ENCODE data around the gene AQP12B.

Gene AQP12B

GRCh38 chr2:240728827-240729226 is 46.1 kb upstream of the AQP12B start:
- no peaks in the 10 kb centered on the region for H3K4me1 ChIP-seq (ENCODE audit: insufficient read depth, low read length)
- ATAC-seq (ENCODE audit: insufficient read depth, low read depth) (no peak), DNase-seq (no peak)
- peaks cover 3% of the 10 kb centered on the region for H3K27me3 ChIP-seq (ENCODE audit: insufficient read depth, low read length, poor library complexity)
- peaks cover 26% of the 10 kb centered on the region for H4K20me1 ChIP-seq (ENCODE audit: insufficient read depth, low read length)
- no peak overlapping the region for H3K27ac ChIP-seq (ENCODE audit: low read length)
- H3K79me2 ChIP-seq (ENCODE audit: insufficient read depth, low read length): no peaks in the 10 kb centered on the region
- H3K9me3 ChIP-seq (ENCODE audit: insufficient read depth, low read length, severe bottlenecking): no peaks in the 10 kb centered on the region
- TF ChIP-seq CTCF (IDR thresholded peaks at IDR 0.05; ENCODE audit: borderline replicate concordance, extremely low read depth, low read length, poor library complexity, severe bottlenecking): no peak
- TF ChIP-seq EZH2 (IDR thresholded peaks at IDR 0.05; ENCODE audit: borderline replicate concordance, low read depth, low read length, severe bottlenecking): no peak
- no peak overlapping the region for H2AFZ ChIP-seq (ENCODE audit: low read depth, low read length)
- no peaks in the 10 kb centered on the region for H3K36me3 ChIP-seq (ENCODE audit: insufficient read depth, low read length)
- H3K9ac ChIP-seq (ENCODE audit: low read depth, low read length): no peak overlapping the region
- no peak overlapping the region for H3K4me3 ChIP-seq (ENCODE audit: low read depth in 1 of 2, low read length in 2 of 2)
- H3K4me2 ChIP-seq (ENCODE audit: insufficient read depth, low read length): no peak overlapping the region

- Histone ChIP-seq H4K20me1 (ENCODE audit: insufficient read depth, low read length) (peaks cover 21% of the 10 kb centered on the region), H3K36me3 (ENCODE audit: insufficient read depth, low read length) (no peaks in the 10 kb centered on the region), H3K9ac (ENCODE audit: low read depth, low read length) (no peak overlapping the region), H3K79me2 (ENCODE audit: insufficient read depth, low read length) (no peaks in the 10 kb centered on the region), H3K4me3 (ENCODE audit: low read depth in 1 of 2, low read length in 2 of 2) (no peak overlapping the region), H3K4me2 (ENCODE audit: insufficient read depth, low read length) (no peak overlapping the region), H3K4me1 (ENCODE audit: insufficient read depth, low read length) (no peaks in the 10 kb centered on the region), H3K27me3 (ENCODE audit: insufficient read depth, low read length, poor library complexity) (peaks cover 3% of the 10 kb centered on the region), H3K9me3 (ENCODE audit: insufficient read depth, low read length, severe bottlenecking) (no peaks in the 10 kb centered on the region), H3K27ac (ENCODE audit: low read length) (no peak overlapping the region), H2AFZ (ENCODE audit: low read depth, low read length) (no peak overlapping the region)
- TF ChIP-seq CTCF (IDR thresholded peaks at IDR 0.05; ENCODE audit: borderline replicate concordance, extremely low read depth, low read length, poor library complexity, severe bottlenecking) (no peak), EZH2 (IDR thresholded peaks at IDR 0.05; ENCODE audit: borderline replicate concordance, low read depth, low read length, severe bottlenecking) (no peak)
- no peak for DNase-seq
- no peak for ATAC-seq (ENCODE audit: insufficient read depth, low read depth)
Measured at GRCh38 chr2:240728361-240728760, 45.7 kb upstream of the AQP12B start.

GRCh38 chr2:240727913-240728312 is 45.2 kb upstream of the AQP12B start:
- Histone ChIP-seq H3K4me3 (ENCODE audit: low read depth in 1 of 2, low read length in 2 of 2) (no peak overlapping the region), H4K20me1 (ENCODE audit: insufficient read depth, low read length) (peaks cover 20% of the 10 kb centered on the region), H3K9me3 (ENCODE audit: insufficient read depth, low read length, severe bottlenecking) (no peaks in the 10 kb centered on the region), H3K27ac (ENCODE audit: low read length) (no peak overlapping the region), H3K79me2 (ENCODE audit: insufficient read depth, low read length) (no peaks in the 10 kb centered on the region), H3K36me3 (ENCODE audit: insufficient read depth, low read length) (no peaks in the 10 kb centered on the region), H3K9ac (ENCODE audit: low read depth, low read length) (no peak overlapping the region), H3K4me2 (ENCODE audit: insufficient read depth, low read length) (no peak overlapping the region), H3K4me1 (ENCODE audit: insufficient read depth, low read length) (no peaks in the 10 kb centered on the region), H3K27me3 (ENCODE audit: insufficient read depth, low read length, poor library complexity) (peaks cover 3% of the 10 kb centered on the region), H2AFZ (ENCODE audit: low read depth, low read length) (no peak overlapping the region)
- TF ChIP-seq EZH2 (IDR thresholded peaks at IDR 0.05; ENCODE audit: borderline replicate concordance, low read depth, low read length, severe bottlenecking): no peak
- no peak for TF ChIP-seq CTCF (IDR thresholded peaks at IDR 0.05; ENCODE audit: borderline replicate concordance, extremely low read depth, low read length, poor library complexity, severe bottlenecking)
- ATAC-seq (ENCODE audit: insufficient read depth, low read depth) (no peak), DNase-seq (no peak)

- DNase-seq: no peak
- no peak for ATAC-seq (ENCODE audit: insufficient read depth, low read depth)
- Histone ChIP-seq H2AFZ (ENCODE audit: low read depth, low read length) (no peak overlapping the region), H3K27ac (ENCODE audit: low read length) (no peak overlapping the region), H3K4me3 (ENCODE audit: low read depth in 1 of 2, low read length in 2 of 2) (no peak overlapping the region), H3K79me2 (ENCODE audit: insufficient read depth, low read length) (no peaks in the 10 kb centered on the region), H3K9ac (ENCODE audit: low read depth, low read length) (no peak overlapping the region), H3K36me3 (ENCODE audit: insufficient read depth, low read length) (no peaks in the 10 kb centered on the region), H3K4me1 (ENCODE audit: insufficient read depth, low read length) (no peaks in the 10 kb centered on the region), H3K4me2 (ENCODE audit: insufficient read depth, low read length) (no peak overlapping the region), H3K9me3 (ENCODE audit: insufficient read depth, low read length, severe bottlenecking) (no peaks in the 10 kb centered on the region), H3K27me3 (ENCODE audit: insufficient read depth, low read length, poor library complexity) (peaks cover 3% of the 10 kb centered on the region), H4K20me1 (ENCODE audit: insufficient read depth, low read length) (peaks cover 20% of the 10 kb centered on the region)
- TF ChIP-seq CTCF (IDR thresholded peaks at IDR 0.05; ENCODE audit: borderline replicate concordance, extremely low read depth, low read length, poor library complexity, severe bottlenecking) (no peak), EZH2 (IDR thresholded peaks at IDR 0.05; ENCODE audit: borderline replicate concordance, low read depth, low read length, severe bottlenecking) (no peak)
Measured at GRCh38 chr2:240727439-240727838, 44.8 kb upstream of the AQP12B start.
